Tibial nerve (tissue), 3 donors: ENCODE measurements around the gene PARP8.

ENCODE experiments used
- POLR2A ChIP-seq, 2 donors: fragments of 450-650 bp; IDR thresholded peaks; one replicate each; pipeline ENCODE4 v1.6.1; 2017; ENCODE audit warnings: antibody characterized with exemption in 2 of 2, mild to moderate bottlenecking in 2 of 2, moderate library complexity in 2 of 2
- TF ChIP-seq, protein P1 (sequence below), 5 experiments: fragments of 200-600 bp in 3 of 5; fragments of 450-650 bp in 2 of 5; sonication (generic) in 3 of 5; IDR thresholded peaks; one replicate each; pipeline ENCODE4 v1.5.1; 2016 to 2019; ENCODE audit warnings: antibody characterized with exemption in 5 of 5, mild to moderate bottlenecking in 3 of 5, moderate library complexity in 2 of 5

DNA sequence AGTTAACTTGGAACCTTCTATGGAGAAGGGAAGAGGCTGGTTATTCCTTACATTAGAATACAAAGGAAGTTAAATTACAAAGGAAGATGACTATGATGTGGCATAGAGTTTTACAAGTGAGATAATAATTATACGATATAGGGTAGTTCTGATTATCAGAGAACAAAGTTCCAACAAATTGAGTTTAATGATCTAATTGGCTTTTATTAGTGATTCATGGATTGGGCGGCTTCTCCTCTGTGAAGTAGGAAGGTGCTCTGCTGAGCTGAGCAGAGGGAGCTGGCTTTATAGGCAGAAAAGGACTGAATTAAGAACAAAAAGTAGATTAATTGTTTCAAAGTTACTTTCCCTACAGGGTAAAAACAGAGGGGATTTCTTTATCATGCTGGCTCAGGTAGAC is 49.7 kb downstream of the PARP8 start:
- TF ChIP-seq, protein P1, sequence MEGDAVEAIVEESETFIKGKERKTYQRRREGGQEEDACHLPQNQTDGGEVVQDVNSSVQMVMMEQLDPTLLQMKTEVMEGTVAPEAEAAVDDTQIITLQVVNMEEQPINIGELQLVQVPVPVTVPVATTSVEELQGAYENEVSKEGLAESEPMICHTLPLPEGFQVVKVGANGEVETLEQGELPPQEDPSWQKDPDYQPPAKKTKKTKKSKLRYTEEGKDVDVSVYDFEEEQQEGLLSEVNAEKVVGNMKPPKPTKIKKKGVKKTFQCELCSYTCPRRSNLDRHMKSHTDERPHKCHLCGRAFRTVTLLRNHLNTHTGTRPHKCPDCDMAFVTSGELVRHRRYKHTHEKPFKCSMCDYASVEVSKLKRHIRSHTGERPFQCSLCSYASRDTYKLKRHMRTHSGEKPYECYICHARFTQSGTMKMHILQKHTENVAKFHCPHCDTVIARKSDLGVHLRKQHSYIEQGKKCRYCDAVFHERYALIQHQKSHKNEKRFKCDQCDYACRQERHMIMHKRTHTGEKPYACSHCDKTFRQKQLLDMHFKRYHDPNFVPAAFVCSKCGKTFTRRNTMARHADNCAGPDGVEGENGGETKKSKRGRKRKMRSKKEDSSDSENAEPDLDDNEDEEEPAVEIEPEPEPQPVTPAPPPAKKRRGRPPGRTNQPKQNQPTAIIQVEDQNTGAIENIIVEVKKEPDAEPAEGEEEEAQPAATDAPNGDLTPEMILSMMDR (IDR thresholded peaks at IDR 0.05) = no peak
- TF ChIP-seq POLR2A (IDR thresholded peaks at IDR 0.05) = no peak
